Neutrophil (primary cell): Measurements from ENCODE around the gene KRT32.

Experiments used
- H3K27ac ChIP-seq: fragments of 200-600 bp; sonication (generic); 2 replicates; pipeline ENCODE4 v1.5.1; 2016; ENCODE audit warnings: mild to moderate bottlenecking, moderate library complexity
- H3K27me3 ChIP-seq: fragments of 200-600 bp; sonication (generic); 2 replicates; pipeline ENCODE4 v1.6.0; 2016; ENCODE audit warnings: mild to moderate bottlenecking
- H3K36me3 ChIP-seq: fragments of 200-600 bp; sonication (generic); 2 replicates; pipeline ENCODE4 v1.5.1; 2017
- H3K4me1 ChIP-seq, 2 experiments: fragments of 200-600 bp in 1 of 2; sonication (generic) in 1 of 2; 1 replicate in 1 of 2; 2 replicates in 1 of 2; pipeline versions ENCODE4 v1.5.1 to v1.6.1; 2013 to 2016; ENCODE audit warnings: low read depth in 1 of 2, low read length in 1 of 2, mild to moderate bottlenecking in 1 of 2, moderate library complexity in 1 of 2; ENCODE audit not compliant: control insufficient read depth in 1 of 2, insufficient read depth in 1 of 2
- H3K4me3 ChIP-seq, 2 experiments: fragments of 200-600 bp in 1 of 2; sonication (generic) in 1 of 2; 1 replicate in 1 of 2; 2 replicates in 1 of 2; pipeline ENCODE4 v1.5.1; 2013 to 2016; ENCODE audit warnings: low read depth in 1 of 2, low read length in 1 of 2, mild to moderate bottlenecking in 1 of 2, moderate library complexity in 1 of 2
- H3K9me3 ChIP-seq: fragments of 200-600 bp; sonication (generic); 2 replicates; pipeline ENCODE4 v1.5.1; 2016
- CTCF ChIP-seq: fragments of 200-600 bp; sonication (generic); IDR thresholded peaks from 2 replicates; pipeline ENCODE4 v1.5.1; 2016; ENCODE audit warnings: antibody characterized with exemption

The KRT32 gene

GRCh38 chr17:41466988-41467387 lies at the start of gene KRT32:
KRT32 (minus strand) TSS chr17:41467386; CDS start chr17:41467325, 61 bp downstream.
- Histone ChIP-seq H3K4me3 (no peak within 1 kb of the TSS), H3K27ac (no peak within 1 kb of the TSS), H3K36me3 (no peaks in the 10 kb centered on the region), H3K9me3 (no peaks in the 10 kb centered on the region), H3K27me3 (peaks cover 14% of the 10 kb centered on the region), H3K4me1 (no peaks in the 10 kb centered on the region)
- TF ChIP-seq CTCF, result no peak

GRCh38 chr17:41516830-41517283 lies 49.7 kb upstream of the KRT32 start:
- Histone ChIP-seq H3K36me3 (no peaks in the 10 kb centered on the region), H3K4me3 (no peak overlapping the region), H3K4me1 (peaks cover 17 to 26% of the 10 kb centered on the region in 2 experiments), H3K9me3 (no peaks in the 10 kb centered on the region), H3K27ac (no peak overlapping the region), H3K27me3 (peaks cover 5% of the 10 kb centered on the region)
- TF ChIP-seq CTCF, result no peak

GRCh38 chr17:41516147-41516829 lies 49.1 kb upstream of the KRT32 start:
- Histone ChIP-seq H3K27ac (no peak overlapping the region), H3K27me3 (peaks cover 5% of the 10 kb centered on the region), H3K4me3 (no peak overlapping the region), H3K4me1 (peaks cover 17 to 26% of the 10 kb centered on the region in 2 experiments), H3K9me3 (no peaks in the 10 kb centered on the region), H3K36me3 (no peaks in the 10 kb centered on the region)
- no peak for TF ChIP-seq CTCF

GRCh38 chr17:41513168-41513547 lies 46.0 kb upstream of the KRT32 start:
- peak overlapping the region in 1 of 2 experiments; percentile 43 for H3K4me3 ChIP-seq
- TF ChIP-seq CTCF, result no peak
- peak overlapping the region; percentile 80 for H3K27ac ChIP-seq

GRCh38 chr17:41512546-41513167 lies 45.5 kb upstream of the KRT32 start:
- H3K4me1 ChIP-seq, result peaks cover 17 to 34% of the 10 kb centered on the region in 2 experiments
- peak overlapping the region; percentile 28 to 43 for H3K4me3 ChIP-seq
- no peaks in the 10 kb centered on the region for H3K9me3 ChIP-seq
- no peaks in the 10 kb centered on the region for H3K27me3 ChIP-seq
- TF ChIP-seq CTCF, result no peak
- peak overlapping the region; percentile 80 for H3K27ac ChIP-seq
- H3K36me3 ChIP-seq, result no peaks in the 10 kb centered on the region

More at GRCh38 chr17:41513168-41513547, 46.0 kb upstream of the KRT32 start:
- H3K9me3 ChIP-seq, result no peaks in the 10 kb centered on the region
- H3K36me3 ChIP-seq, result no peaks in the 10 kb centered on the region
- H3K27me3 ChIP-seq, result no peaks in the 10 kb centered on the region
- H3K4me1 ChIP-seq, result peaks cover 17 to 34% of the 10 kb centered on the region in 2 experiments
